GM23338 (cell line): Measurements from ENCODE around the gene SLC6A18. TPM values are rescaled to one million over a fixed set of nuclear protein-coding genes. Genes with fewer than 3 reads are reported as not detected.

Source experiments
- ATAC-seq: fragments of 200-7000 bp; cut with Tn5 transposase; 3 replicates; pipeline ENCODE4 v1.9.1; 2020
- DNase-seq: peaks from one replicate; pipeline ENCODE4 v3.0.0-alpha.2; 2015; ENCODE audit warnings: low spot score
- H2AFZ ChIP-seq: fragments of 200-600 bp; sonication (generic); 2 replicates; pipeline ENCODE4 v1.8.0; 2016; ENCODE audit warnings: antibody characterized with exemption, mild to moderate bottlenecking, moderate library complexity
- H3F3A ChIP-seq: fragments of 200-600 bp; sonication (generic); replicated peaks from 2 replicates; pipeline ENCODE4 v1.8.0; 2017; ENCODE audit warnings: antibody characterized with exemption, mixed run types, low read depth
- H3K27ac ChIP-seq: fragments of 200-600 bp; sonication (generic); 2 replicates; pipeline ENCODE4 v1.6.1; 2016; ENCODE audit warnings: low read depth
- H3K27me3 ChIP-seq: fragments of 200-600 bp; sonication (generic); 2 replicates; pipeline ENCODE4 v1.8.0; 2016; ENCODE audit warnings: mild to moderate bottlenecking, mixed run types, moderate library complexity; ENCODE audit not compliant: insufficient read depth
- H3K36me3 ChIP-seq: fragments of 200-600 bp; sonication (generic); 2 replicates; pipeline ENCODE4 v1.8.0; 2016; ENCODE audit warnings: mild to moderate bottlenecking; ENCODE audit not compliant: insufficient read depth
- H3K4me1 ChIP-seq: fragments of 200-600 bp; sonication (generic); 2 replicates; pipeline ENCODE4 v1.8.0; 2016; ENCODE audit warnings: mild to moderate bottlenecking, moderate library complexity; ENCODE audit not compliant: insufficient read depth
- H3K4me2 ChIP-seq: fragments of 200-600 bp; sonication (generic); 2 replicates; pipeline ENCODE4 v1.7.1; 2017; ENCODE audit warnings: mixed run types
- H3K4me3 ChIP-seq: fragments of 200-600 bp; sonication (generic); 2 replicates; pipeline ENCODE4 v1.6.1; 2016; ENCODE audit warnings: mixed run types
- H3K79me2 ChIP-seq: fragments of 200-600 bp; sonication (generic); replicated peaks from 2 replicates; pipeline ENCODE4 v1.8.0; 2017; ENCODE audit warnings: mild to moderate bottlenecking; ENCODE audit not compliant: insufficient read depth
- H3K9me2 ChIP-seq: fragments of 200-600 bp; sonication (generic); 2 replicates; pipeline ENCODE4 v1.8.0; 2017; ENCODE audit not compliant: insufficient read depth
- H4K20me1 ChIP-seq: fragments of 200-600 bp; sonication (generic); replicated peaks from 2 replicates; pipeline ENCODE4 v1.8.0; 2017; ENCODE audit warnings: mild to moderate bottlenecking; ENCODE audit not compliant: insufficient read depth
- H3K27ac Mint-ChIP-seq: 2 replicates; pipeline ENCODE4 v1.8.0; 2020; ENCODE audit warnings: inconsistent platforms, mild to moderate bottlenecking, moderate library complexity, mixed read lengths
- H3K27me3 Mint-ChIP-seq: 3 replicates; pipeline ENCODE4 v1.8.0; 2022; ENCODE audit warnings: low read depth, mild to moderate bottlenecking, moderate library complexity, mixed read lengths, inconsistent platforms; ENCODE audit not compliant: insufficient read depth, poor library complexity
- H3K36me3 Mint-ChIP-seq: 3 replicates; pipeline ENCODE4 v1.8.0; 2021; ENCODE audit warnings: low read depth, mild to moderate bottlenecking, inconsistent platforms, moderate library complexity, mixed read lengths
- H3K4me1 Mint-ChIP-seq: 3 replicates; pipeline ENCODE4 v1.8.0; 2020; ENCODE audit warnings: mild to moderate bottlenecking, inconsistent platforms, mixed read lengths
- H3K4me3 Mint-ChIP-seq: 3 replicates; pipeline ENCODE4 v1.8.0; 2021; ENCODE audit warnings: moderate library complexity, mild to moderate bottlenecking, inconsistent platforms, mixed read lengths
- H3K9me3 Mint-ChIP-seq: 3 replicates; pipeline ENCODE4 v1.8.0; 2020; ENCODE audit warnings: moderate library complexity, mild to moderate bottlenecking, inconsistent platforms, mixed read lengths
- ETS1 ChIP-seq: IDR thresholded peaks from 2 replicates; pipeline ENCODE4 v1.6.1; 2016; ENCODE audit warnings: antibody characterized with exemption
- EZH2phosphoT487 ChIP-seq: fragments of 200-600 bp; sonication (generic); IDR thresholded peaks from one replicate; pipeline ENCODE4 v1.8.1; 2018; ENCODE audit warnings: antibody characterized with exemption; ENCODE audit not compliant: unreplicated experiment
- JUNB ChIP-seq: IDR thresholded peaks from one replicate; pipeline ENCODE4 v1.6.1; 2016; ENCODE audit warnings: antibody characterized with exemption; ENCODE audit not compliant: unreplicated experiment
- POLR2AphosphoS5 ChIP-seq: IDR thresholded peaks from 2 replicates; pipeline ENCODE4 v1.6.1; 2016; ENCODE audit warnings: antibody characterized with exemption, low read depth
- REST ChIP-seq: IDR thresholded peaks from one replicate; pipeline ENCODE4 v1.6.1; 2018; ENCODE audit warnings: antibody characterized with exemption; ENCODE audit not compliant: unreplicated experiment
- STAT1 ChIP-seq: IDR thresholded peaks from one replicate; pipeline ENCODE4 v1.6.1; 2016; ENCODE audit warnings: antibody characterized with exemption; ENCODE audit not compliant: unreplicated experiment
- ZNF114 ChIP-seq: fragments of 250-450 bp; sonication (Bioruptor Pico); IDR thresholded peaks from 2 replicates; pipeline ENCODE4 v1.5.0; 2020; ENCODE audit warnings: mild to moderate bottlenecking, moderate library complexity
- polyA plus RNA-seq: library from polyadenylated mRNA; unstranded; fragments of >200 nt; fragmentation: Nextera tagmentation; extraction: Ambion mirVana; gene quantifications from 2 replicates; pipeline ENCODE4 v1.2.1, GENCODE V29; 2016
- total RNA-seq: library from RNA; depleted of rRNA; stranded (reverse); fragments of >200 nt; shearing (Covaris generic); gene quantifications from 2 replicates; pipeline ENCODE4 v1.2.3, GENCODE V29; 2014

Gene SLC6A18
- total and polyA plus RNA-seq, 2 experiments from 2014 or later, result not detected

- peaks cover 16% of the 10 kb centered on the region for H3K27me3 Mint-ChIP-seq
These were observed 1.1 kb downstream of the SLC6A18 start for GRCh38 chr5:1226231-1226630.

More at GRCh38 chr5:1226231-1226630, 1.1 kb downstream of the SLC6A18 start:
- ATAC-seq, result no peak
- Histone ChIP-seq H3K9me2 (peaks cover 4% of the 10 kb centered on the region; the same call in 1 of the 2 replicates), H3K36me3 (no peaks in the 10 kb centered on the region), H3K27ac (no peak overlapping the region), H3K4me2 (no peak overlapping the region), H4K20me1 (no peaks in the 10 kb centered on the region), H3K79me2 (no peaks in the 10 kb centered on the region), H2AFZ (no peak overlapping the region), H3F3A (peaks cover 10% of the 10 kb centered on the region), H3K4me1 (no peaks in the 10 kb centered on the region), H3K4me3 (no peak overlapping the region), H3K27me3 (no peaks in the 10 kb centered on the region)
- TF ChIP-seq REST, result no peak
- TF ChIP-seq EZH2phosphoT487, result no peak
- TF ChIP-seq JUNB, result no peak
- no peak for TF ChIP-seq POLR2AphosphoS5
- TF ChIP-seq STAT1, result no peak
- no peak for TF ChIP-seq ZNF114 (CRISPR knock-in tag)
- no peak for TF ChIP-seq ETS1
- DNase-seq, result no peak
- Mint-ChIP-seq H3K9me3 (no peaks in the 10 kb centered on the region; the same call in 2 of the 3 replicates), H3K36me3 (no peaks in the 10 kb centered on the region), H3K4me1 (peaks cover 20% of the 10 kb centered on the region), H3K4me3 (no peak overlapping the region), H3K27ac (peak overlapping the region; percentile 65; the same call in 1 of the 2 replicates)
